HG03280 (cell line): ENCODE measurements around the gene NLRC5.
A peak's percentile ranks its signal among the peaks of the same experiment; 100 is the strongest.

Experiments
- ATAC-seq: cut with Tn5 transposase; IDR thresholded peaks from one replicate; pipeline ENCODE4 v1.9.1; 2021; ENCODE audit warnings: mild to moderate bottlenecking, moderate library complexity; ENCODE audit not compliant: unreplicated experiment

The NLRC5 gene

GRCh38 chr16:56988948-56989945 lies at the start of gene NLRC5:
NLRC5 (plus strand) TSS chr16:56989557; CDS start chr16:57020713, 31,156 bp downstream.
- ATAC-seq: peak; percentile 84

- ATAC-seq: no peak
Observed at GRCh38 chr16:56939801-56940200, 49.6 kb upstream of the NLRC5 start.

- no peak for ATAC-seq
Observed at GRCh38 chr16:56941092-56941491, 48.3 kb upstream of the NLRC5 start.

- ATAC-seq: no peak
Observed at GRCh38 chr16:56941856-56942331, 47.5 kb upstream of the NLRC5 start.

GRCh38 chr16:56943761-56944375 lies 45.5 kb upstream of the NLRC5 start:
- no peak for ATAC-seq

GRCh38 chr16:56944954-56945839 lies 44.2 kb upstream of the NLRC5 start:
- ATAC-seq: no peak

GRCh38 chr16:56945847-56946527 lies 43.4 kb upstream of the NLRC5 start:
- no peak for ATAC-seq

GRCh38 chr16:56946767-56947603 lies 42.4 kb upstream of the NLRC5 start:
- no peak for ATAC-seq

GRCh38 chr16:56947604-56947995 lies 41.8 kb upstream of the NLRC5 start:
- no peak for ATAC-seq

GRCh38 chr16:56948234-56948633 lies 41.1 kb upstream of the NLRC5 start:
- ATAC-seq: no peak

- no peak for ATAC-seq
Observed at GRCh38 chr16:56950051-56950450, 39.3 kb upstream of the NLRC5 start.

- ATAC-seq: no peak
Observed at GRCh38 chr16:56950455-56950854, 38.9 kb upstream of the NLRC5 start.

- peak; percentile 38 for ATAC-seq
Observed at GRCh38 chr16:56950881-56951771, 38.2 kb upstream of the NLRC5 start.

GRCh38 chr16:56953006-56953405 lies 36.4 kb upstream of the NLRC5 start:
- ATAC-seq: no peak

- ATAC-seq: no peak
Observed at GRCh38 chr16:56956076-56956475, 33.3 kb upstream of the NLRC5 start.

GRCh38 chr16:56956756-56957155 lies 32.6 kb upstream of the NLRC5 start:
- ATAC-seq: no peak

GRCh38 chr16:56960681-56961281 lies 28.6 kb upstream of the NLRC5 start:
- no peak for ATAC-seq

GRCh38 chr16:56961386-56961785 lies 28.0 kb upstream of the NLRC5 start:
- ATAC-seq: no peak
